Measurements from ENCODE around the gene MAP7D3.
"Not testable (repeated sequence)": the region's sequence is repeated elsewhere in the genome, so short reads cannot be mapped to it uniquely, and the experiment has no call there.

The MAP7D3 gene

DNA sequence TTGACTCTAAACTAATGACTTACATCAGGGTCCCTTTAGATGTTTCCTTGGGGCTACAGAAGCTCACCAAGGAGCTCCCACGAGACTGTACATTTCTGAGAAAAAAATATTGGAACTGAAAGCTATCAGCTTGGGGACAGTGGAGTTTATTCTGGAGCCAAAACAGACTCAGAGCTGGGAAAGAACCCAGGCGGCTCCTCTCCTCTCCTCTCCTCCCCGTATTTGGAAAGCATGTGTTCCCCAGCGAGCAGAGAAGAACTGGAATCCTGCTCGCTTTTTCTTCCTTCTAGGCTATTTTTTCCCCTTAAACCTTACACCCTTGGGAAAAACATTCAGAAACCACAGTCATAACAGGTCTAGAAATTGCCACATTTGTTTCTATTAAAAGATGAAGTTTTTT is 4.3 kb upstream of the MAP7D3 start:
- no peak for DNase-seq (ENCODE audit: extremely low spot score)
- CTCF ChIA-PET: interaction anchor here (0.9 to 1.8 kb wide), 2 partner anchors 13 to 227 kb away, joined by 3 to 8 read pairs; no protein-coding TSS in a partner anchor
- POLR2A ChIA-PET: no interaction called here
- TF ChIP-seq, protein P1, sequence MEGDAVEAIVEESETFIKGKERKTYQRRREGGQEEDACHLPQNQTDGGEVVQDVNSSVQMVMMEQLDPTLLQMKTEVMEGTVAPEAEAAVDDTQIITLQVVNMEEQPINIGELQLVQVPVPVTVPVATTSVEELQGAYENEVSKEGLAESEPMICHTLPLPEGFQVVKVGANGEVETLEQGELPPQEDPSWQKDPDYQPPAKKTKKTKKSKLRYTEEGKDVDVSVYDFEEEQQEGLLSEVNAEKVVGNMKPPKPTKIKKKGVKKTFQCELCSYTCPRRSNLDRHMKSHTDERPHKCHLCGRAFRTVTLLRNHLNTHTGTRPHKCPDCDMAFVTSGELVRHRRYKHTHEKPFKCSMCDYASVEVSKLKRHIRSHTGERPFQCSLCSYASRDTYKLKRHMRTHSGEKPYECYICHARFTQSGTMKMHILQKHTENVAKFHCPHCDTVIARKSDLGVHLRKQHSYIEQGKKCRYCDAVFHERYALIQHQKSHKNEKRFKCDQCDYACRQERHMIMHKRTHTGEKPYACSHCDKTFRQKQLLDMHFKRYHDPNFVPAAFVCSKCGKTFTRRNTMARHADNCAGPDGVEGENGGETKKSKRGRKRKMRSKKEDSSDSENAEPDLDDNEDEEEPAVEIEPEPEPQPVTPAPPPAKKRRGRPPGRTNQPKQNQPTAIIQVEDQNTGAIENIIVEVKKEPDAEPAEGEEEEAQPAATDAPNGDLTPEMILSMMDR (IDR thresholded peaks at IDR 0.05; ENCODE audit: control extremely low read depth, extremely low read depth, low read depth, missing control alignments): no peak

DNA sequence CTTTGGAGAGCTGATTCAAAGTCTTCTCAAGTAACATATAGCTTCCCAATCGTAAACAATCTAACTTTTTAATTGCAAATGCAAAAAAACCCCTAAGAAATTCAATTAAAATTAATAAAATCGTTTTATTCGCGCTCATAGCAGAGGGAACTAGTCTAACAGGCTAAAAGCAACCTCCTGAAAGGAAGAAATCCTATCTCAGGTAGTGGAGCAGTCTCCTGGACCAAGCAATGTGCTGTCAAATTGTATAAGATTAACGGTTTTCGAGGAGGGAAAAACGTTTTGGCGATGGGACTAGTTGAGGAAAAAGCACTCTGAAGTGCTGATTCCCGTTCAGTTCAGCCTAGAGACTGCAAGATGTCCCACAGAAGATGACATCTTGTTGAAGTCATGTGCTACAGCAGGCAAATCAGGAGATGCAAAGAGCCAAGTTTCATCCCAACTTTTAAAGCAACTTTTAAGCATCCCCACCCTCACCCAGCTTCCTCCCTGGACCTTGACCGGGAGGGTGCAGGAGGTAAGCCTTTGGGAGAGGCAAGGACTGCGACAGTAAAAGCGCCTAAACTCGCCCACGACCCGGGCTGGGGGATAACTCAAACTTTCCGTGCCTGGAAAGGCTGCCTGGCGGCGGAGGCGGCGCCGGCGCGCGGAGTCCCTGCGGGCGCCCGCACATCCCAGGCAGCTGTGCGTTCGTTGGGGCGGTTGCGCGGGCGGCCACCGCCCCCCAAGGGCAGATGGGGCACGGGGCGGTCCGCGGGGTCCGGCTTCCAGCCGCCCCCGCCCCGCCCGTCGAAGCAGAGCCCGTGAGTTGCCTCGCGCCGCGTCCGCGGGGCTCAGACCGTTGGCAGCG is 784 bp downstream of the MAP7D3 start:
- CTCF ChIA-PET: no interaction called here
- POLR2A ChIA-PET: no interaction called here
- TF ChIP-seq, protein P1 (IDR thresholded peaks at IDR 0.05; ENCODE audit: control extremely low read depth, extremely low read depth, low read depth, missing control alignments): no peak
- peak; percentile 30 for DNase-seq (ENCODE audit: extremely low spot score)

DNA sequence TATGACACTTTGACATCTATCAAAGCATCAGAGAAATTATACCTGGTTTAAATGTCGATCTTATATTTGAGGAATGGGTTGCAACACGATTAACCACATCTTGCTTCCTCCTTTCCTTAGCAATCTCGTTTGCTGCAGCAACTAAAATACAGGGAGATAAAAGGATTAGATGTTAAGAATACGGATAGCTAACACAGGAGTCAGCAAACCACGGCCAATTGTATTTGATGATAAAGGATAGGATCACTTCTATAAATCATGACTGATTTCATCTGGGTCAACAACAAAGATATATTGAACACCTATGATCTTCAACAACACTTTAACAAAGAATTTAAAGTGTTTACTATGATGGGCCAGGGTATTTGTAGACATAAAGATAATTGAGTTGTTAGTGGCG is 5.0 kb downstream of the MAP7D3 start:
- TF ChIP-seq, protein P1 (IDR thresholded peaks at IDR 0.05; ENCODE audit: control extremely low read depth, extremely low read depth, low read depth, missing control alignments): no peak
- DNase-seq (ENCODE audit: extremely low spot score): no peak
- ChIA-PET CTCF (no interaction called here), POLR2A (no interaction called here)

DNA sequence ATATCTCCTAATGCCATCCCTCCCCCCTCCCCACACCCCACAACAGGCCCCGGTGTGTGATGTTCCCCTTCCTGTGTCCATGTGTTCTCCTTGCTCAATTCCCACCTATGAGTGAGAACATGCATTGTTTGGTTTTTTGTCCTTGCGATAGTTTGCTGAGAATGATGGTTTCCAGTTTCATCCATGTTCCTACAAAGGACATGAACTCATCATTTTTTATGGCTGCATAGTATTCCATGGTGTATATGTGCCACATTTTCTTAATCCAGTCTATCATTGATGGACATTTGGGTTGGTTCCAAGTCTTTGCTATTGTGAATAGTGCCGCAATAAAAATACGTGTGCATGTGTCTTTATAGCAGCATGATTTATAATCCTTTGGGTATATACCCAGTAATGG is 13.4 kb downstream of the MAP7D3 start:
- DNase-seq (ENCODE audit: extremely low spot score); POLR2A ChIA-PET; CTCF ChIA-PET: not testable (repeated sequence)

DNA sequence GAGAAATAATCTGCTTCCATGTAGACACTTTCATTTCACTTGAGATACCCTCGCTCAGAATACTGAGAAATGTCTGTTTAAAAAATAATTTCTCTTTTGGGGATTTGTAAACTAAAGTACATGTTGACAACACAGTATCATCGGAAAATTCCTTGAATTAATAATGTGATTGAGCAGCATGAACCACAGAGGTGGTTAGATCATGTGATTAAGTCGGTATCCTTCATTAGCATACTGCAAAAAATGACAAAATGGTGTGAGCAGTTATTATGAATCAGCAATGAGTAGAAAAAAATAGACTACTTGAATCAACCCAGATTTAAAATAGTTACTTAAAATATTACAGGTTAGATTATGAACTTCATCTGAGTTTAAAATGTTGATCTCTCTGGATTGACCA is 14.1 kb downstream of the MAP7D3 start:
- no peak for DNase-seq (ENCODE audit: extremely low spot score)
- CTCF ChIA-PET: no interaction called here
- POLR2A ChIA-PET: no interaction called here
- TF ChIP-seq, protein P1 (IDR thresholded peaks at IDR 0.05; ENCODE audit: control extremely low read depth, extremely low read depth, low read depth, missing control alignments): no peak

DNA sequence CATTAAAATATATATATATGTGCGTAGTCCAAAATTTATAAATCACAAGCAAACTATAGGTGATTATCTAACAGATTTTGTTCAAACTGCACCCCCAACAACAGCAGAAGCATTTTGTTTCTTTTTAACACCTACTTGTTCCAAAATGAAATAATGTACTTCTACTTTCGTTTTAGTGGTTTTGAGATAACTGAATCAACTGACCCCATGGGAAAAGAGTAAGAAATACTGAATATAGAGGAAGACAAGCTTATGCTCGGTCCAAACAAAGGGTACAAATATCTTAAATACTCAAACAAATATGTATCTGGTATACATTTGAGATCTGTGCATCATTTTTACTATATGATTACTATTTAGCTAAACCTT is 22.4 kb downstream of the MAP7D3 start:
- ChIA-PET CTCF (interaction anchor here (1.0 to 1.1 kb wide), 2 partner anchors 13 to 39 kb away, joined by 4 read pairs; no protein-coding TSS in a partner anchor), POLR2A (no interaction called here)
- TF ChIP-seq, protein P1 (IDR thresholded peaks at IDR 0.05; ENCODE audit: control extremely low read depth, extremely low read depth, low read depth, missing control alignments): no peak
- DNase-seq (ENCODE audit: extremely low spot score): no peak
